ENCODE data around the gene RETREG2.

- TF ChIP-seq POLR2A (IDR thresholded peaks at IDR 0.05; ENCODE audit: low read depth, low read length) (no peak), PAX5 (IDR thresholded peaks at IDR 0.05; ENCODE audit: insufficient read depth, low read length, severe bottlenecking) (no peak), POLR2AphosphoS5 (IDR thresholded peaks at IDR 0.05; ENCODE audit: low read depth, low read length) (no peak), POU2F2 (IDR thresholded peaks at IDR 0.05; ENCODE audit: low read depth, low read length) (no peak), TAF1 (IDR thresholded peaks at IDR 0.05; ENCODE audit: low read depth, low read length) (no peak), SPI1 (IDR thresholded peaks at IDR 0.05; ENCODE audit: low read depth, low read length) (no peak)
Observed at GRCh38 chr2:219159771-219160185, 18.3 kb upstream of the RETREG2 start.
